HG03342 (cell line): Measurements from ENCODE around the gene ADGRG1.

Source experiments
- ATAC-seq: cut with Tn5 transposase; IDR thresholded peaks from one replicate; pipeline ENCODE4 v1.9.1; 2021; ENCODE audit warnings: mild to moderate bottlenecking, moderate library complexity; ENCODE audit not compliant: unreplicated experiment

The ADGRG1 gene

DNA sequence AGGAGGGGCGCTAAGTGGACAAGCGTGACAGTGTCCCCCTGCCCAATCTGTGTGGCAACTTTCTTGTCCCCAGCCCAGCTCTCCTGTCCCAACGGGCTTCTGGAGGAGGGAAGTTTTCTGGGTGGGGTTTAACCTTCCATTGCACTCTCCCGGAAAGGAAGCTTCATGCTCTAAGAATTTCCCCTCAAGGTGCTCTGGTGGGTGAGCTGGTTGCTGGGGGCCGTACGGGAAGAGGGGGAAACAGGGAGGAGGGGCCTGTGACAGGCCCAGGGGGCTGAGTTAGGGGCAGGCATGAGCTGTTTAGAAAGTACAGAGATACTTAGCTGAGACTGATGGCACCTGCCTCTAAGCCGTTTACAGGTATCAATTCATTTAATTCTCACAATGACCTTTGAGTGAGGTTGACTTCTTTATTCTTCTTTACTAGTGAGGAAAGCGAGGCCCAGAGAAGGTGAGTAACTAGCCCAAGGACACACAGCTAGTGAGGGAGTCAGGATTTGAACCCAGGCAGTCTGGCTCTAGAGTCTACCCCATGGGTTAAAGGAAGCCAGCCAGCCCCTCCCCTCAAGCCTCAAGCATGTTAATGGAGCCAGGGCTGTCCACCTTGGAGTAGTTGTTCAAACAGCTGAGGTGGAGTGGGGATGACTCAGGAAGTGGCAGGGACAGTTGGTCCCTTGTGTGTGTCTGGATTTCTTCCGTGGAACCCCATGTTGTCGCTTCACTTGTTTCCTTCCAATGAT is 18.9 kb downstream of the ADGRG1 start:
- ATAC-seq, result no peak

DNA sequence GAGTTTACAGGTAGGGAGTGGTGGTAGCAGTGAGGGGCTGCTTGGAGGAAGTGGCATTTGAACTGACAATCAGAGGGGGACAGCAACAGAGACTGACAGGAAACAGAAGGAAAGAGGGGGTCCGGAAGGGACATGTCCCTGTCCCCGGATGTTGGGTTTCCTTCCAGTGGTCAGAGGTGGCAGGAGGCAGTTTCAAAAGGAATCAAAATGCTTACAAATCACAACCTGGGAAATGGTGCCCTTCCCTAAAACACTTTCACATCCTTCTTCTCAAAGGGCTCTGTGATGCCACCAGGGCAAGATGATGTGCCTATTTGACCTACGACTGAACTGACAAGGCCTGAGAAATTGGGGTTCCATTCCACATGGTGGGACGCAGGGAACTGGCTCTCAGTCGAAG is 19.7 kb downstream of the ADGRG1 start:
- ATAC-seq, result no peak

DNA sequence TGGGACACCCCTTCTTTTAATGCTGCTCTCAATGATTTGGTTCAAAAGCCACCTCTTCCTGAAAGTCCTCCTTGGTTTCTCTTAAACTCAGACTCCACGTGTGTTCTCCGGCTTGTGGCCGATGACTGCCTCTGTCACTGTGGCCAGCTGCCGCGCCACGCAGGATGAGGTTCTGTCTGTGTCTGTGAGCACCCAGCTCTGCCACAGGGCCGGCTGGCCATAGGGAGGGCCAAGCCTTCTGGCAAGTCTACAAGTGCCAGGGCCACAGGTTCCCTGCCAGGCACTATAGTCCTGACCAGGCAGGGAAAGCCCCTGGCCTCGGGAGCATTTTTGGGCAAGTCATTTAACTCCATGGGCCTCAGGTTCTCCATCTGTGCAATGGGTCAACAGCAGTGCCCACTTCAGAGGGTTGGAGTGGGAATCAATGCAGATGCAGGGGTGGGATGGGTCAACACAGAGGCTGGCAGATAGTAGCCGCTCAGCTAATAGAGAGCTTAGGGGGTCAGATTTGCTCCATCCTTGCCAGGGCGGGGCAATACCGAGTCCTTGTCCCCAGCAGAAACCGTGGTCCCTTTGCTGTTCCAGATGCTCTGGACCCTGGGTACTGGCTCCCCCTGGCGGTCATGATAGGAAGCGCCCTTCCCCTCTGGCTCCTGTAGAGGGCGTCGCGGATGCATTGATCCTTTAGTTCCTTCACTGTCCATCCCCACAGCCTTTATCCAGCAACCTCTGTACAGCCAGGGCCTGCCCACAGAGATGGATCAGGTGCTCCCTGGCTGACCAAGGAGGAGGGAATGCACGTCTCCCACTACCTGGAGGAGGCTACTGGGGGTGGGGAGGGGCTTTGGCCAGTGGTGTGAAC is 20.4 kb downstream of the ADGRG1 start:
- ATAC-seq, result peak; percentile 73

DNA sequence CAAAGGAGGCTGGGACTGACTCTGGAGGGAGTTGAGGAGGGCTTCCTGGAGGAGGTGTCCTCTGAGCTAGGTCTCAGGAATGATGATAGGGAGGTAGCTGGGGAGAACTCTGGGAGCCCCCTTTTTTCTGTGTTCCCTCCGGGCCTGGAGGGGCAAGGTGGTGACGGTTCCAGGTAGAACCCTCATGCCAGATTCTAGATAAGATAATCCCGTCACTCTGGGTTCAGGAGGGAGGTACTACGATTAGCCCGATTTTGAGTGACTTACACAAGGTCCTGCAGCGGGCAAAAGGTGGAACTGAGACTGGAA is 21.0 kb downstream of the ADGRG1 start:
- ATAC-seq, result no peak

DNA sequence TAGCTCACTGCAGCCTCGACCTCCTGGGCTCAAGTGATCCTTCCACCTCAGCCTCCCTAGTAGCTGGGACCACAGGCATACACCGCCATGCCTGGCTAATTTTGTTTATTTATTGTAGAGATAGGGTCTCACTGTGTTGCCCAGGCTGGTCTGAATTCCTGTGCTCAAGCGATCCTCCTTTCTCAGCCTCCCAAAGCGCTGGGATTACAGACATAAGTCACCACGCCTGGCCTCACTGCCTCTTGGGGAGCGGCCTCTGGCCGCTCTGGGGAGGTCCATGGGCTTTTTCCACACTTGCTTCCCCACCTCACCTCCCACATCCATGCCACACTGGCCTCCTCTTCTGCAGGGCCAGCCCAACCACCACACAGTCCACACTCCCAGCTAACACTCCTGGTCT is 21.4 kb downstream of the ADGRG1 start:
- no peak for ATAC-seq

DNA sequence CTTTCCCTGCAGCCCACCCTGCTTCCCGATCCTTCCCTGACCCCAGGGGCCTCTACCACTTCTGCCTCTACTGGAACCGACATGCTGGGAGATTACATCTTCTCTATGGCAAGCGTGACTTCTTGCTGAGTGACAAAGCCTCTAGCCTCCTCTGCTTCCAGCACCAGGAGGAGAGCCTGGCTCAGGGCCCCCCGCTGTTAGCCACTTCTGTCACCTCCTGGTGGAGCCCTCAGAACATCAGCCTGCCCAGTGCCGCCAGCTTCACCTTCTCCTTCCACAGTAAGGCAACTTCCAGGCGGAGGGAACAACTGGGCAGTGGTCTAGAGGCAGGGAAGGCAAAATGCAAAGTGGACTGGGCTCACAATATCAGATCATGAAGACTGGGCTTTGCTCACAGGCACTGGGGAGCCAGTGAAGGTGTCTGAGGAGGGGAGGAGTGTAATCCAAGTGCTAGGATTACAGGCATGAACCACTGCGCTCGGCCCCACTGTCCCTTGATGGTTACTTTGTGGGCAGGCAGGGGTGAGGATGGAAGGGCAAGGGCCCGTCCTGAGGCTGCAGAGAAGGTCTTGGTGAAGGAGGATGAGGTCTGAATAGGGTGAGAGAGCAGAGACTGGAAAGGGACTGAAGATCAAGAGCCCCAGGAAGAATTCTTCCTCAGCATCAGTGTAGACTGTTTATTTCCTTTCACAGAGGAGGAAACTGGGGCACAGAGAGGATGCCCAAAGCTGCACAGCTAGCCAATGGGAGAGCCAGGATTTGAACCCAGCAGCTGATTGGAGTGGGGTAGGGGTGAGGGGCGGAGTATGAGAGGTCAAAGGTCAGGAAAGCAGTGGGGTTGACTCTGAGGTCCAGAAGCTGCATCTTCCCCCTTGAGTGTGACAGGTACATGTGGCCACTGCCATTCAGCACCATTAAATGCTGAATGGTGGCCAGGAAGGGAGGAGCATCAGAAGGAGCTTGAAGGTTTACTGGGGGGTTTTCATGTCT is 23.2 kb downstream of the ADGRG1 start:
- ATAC-seq, result no peak

DNA sequence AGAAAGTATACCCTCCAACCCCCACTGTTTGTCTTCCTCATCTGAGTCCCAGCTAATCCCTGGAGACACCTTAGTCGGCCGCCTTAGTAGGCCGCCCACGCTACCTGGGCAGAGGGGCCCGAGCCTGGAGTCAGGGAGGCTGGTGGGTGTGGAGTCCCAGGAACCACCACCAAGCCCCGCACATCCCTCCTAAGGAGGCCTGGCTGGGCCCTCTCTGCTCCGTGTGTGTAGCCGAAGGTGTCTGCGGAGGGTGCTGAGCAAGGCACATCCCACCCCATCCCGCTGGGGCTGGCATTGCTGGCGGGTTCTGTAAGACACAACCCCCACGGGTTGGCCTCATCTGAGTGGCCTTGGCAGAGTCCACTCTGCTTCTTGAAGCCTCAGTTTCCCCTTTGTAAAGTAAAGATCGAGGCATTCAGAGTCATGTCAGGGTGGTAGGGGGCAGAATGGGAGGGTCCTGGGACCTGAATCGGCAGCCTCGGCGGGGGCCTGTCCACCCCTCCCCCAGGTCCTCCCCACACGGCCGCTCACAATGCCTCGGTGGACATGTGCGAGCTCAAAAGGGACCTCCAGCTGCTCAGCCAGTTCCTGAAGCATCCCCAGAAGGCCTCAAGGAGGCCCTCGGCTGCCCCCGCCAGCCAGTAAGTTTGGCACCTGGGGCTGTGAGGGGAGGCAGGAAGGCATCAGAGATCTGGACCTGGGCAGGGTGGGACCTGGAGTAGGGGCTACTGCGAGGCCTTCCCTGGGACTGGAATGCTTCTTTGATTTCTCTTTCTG is 24.5 kb downstream of the ADGRG1 start:
- no peak for ATAC-seq

DNA sequence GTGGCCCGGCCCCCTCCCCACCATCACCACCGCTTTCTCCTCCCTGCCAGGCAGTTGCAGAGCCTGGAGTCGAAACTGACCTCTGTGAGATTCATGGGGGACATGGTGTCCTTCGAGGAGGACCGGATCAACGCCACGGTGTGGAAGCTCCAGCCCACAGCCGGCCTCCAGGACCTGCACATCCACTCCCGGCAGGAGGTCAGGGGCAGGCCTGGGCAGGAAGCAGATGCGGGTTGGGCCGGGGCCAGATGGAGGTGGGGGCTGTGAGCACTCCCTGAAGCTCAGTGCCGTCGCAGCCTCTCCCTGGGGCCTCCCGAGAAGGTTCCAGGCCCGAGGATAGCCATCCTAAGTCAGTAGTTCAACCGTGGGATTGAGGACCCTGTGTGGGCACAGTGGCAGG is 25.5 kb downstream of the ADGRG1 start:
- ATAC-seq, result no peak

DNA sequence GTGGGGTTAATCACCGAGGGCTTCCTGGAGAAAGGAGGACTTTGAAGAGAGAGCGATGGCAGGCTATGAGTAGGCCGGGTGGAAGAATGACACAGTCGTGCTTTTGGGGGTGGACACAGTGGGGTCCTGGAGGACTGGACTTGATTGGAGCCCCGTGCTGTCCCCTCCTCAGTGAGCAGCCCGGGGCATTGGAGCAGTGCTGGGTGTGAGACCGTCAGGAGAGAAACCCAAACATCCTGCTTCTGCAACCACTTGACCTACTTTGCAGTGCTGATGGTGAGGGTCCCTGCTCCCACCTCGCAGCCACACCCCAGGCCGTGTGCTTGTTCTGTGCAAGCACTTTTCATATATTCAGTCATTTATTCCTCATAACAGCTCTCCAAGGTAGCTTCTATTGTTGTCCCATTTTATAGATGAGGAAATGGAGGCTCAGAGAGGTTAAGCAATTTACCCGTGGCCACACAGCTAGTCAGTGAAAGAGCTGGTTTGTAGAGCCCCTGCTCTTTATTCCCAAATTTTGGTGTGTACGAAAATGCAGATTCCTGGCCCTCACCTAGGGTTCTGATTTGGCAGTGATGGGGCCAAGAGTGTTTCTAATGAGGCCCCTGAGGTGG is 28.0 kb downstream of the ADGRG1 start:
- no peak for ATAC-seq

DNA sequence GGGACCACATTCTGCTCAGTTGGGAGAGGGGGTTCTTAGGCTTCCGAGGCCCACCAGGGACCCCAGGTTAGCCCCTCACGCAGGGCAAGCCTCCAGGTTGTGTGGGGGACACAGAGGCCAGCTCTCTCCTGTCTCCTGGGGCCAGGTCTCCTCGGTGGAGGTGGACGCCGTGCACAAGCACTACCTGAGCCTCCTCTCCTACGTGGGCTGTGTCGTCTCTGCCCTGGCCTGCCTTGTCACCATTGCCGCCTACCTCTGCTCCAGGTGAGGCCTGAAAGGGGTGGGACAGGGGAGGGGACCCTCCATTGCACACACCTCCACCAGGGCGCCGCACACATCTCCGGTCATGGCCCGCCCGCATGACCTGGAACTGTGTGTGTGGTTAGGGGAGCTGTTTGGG is 28.8 kb downstream of the ADGRG1 start:
- no peak for ATAC-seq

DNA sequence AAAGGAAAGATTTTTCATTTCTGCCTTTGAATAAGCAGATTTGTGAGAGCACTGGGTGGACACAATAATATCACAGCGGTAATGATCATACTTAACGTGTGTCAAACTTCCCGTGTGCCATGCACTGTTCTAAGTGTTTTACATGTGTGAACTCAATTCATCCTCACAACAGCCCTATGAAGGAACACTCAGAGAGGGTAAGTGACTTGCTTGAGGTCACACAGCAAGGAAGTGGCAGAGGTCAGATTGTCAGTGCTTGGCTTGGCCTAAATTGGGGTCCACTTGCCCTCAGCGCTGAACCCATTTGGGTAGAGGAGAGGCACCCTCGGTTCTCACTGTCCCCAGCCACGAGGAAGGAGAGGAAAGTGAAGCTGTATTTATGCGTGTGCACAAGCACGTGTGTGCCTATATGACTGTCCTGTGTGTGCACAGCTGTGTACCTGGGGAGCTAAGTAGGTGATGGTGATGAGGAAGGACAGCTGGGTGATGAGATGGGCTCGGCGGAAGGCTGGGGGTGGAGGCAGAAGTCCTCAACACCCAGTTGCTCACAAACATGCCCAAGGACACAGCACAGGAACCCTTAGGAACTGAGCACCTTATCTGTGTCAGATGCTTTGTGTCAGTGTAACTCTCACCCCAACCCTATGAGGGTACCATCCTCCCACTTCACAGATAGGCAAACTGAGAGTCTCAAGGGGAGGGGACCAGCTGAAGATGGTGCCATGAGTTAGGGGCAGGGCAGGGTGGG is 29.9 kb downstream of the ADGRG1 start:
- no peak for ATAC-seq

DNA sequence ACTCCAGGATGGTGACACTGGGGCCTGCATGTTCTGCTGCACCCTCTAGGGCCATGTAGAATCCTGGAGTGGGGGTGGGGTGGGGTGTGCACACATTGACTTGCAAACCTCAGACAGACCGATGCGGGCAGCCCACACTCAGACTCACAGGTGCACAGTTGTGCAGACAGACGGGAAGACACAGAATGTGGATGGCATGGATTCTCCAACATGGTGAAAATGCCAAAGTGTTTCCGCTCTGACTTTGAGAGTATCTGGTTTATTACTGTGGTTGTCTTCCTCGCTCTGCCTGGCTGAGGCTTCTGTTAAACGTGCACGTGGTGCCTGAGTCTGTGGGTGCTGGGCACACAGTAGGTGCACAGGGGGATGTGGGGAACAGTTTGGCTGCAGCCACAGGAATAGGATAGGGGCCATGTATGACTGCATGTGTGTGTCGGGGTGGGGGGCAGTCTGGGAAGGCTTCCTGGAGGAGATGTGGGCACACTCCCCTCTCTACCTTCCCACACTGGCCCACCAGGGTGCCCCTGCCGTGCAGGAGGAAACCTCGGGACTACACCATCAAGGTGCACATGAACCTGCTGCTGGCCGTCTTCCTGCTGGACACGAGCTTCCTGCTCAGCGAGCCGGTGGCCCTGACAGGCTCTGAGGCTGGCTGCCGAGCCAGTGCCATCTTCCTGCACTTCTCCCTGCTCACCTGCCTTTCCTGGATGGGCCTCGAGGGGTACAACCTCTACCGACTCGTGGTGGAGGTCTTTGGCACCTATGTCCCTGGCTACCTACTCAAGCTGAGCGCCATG is 30.6 kb downstream of the ADGRG1 start:
- ATAC-seq, result no peak

DNA sequence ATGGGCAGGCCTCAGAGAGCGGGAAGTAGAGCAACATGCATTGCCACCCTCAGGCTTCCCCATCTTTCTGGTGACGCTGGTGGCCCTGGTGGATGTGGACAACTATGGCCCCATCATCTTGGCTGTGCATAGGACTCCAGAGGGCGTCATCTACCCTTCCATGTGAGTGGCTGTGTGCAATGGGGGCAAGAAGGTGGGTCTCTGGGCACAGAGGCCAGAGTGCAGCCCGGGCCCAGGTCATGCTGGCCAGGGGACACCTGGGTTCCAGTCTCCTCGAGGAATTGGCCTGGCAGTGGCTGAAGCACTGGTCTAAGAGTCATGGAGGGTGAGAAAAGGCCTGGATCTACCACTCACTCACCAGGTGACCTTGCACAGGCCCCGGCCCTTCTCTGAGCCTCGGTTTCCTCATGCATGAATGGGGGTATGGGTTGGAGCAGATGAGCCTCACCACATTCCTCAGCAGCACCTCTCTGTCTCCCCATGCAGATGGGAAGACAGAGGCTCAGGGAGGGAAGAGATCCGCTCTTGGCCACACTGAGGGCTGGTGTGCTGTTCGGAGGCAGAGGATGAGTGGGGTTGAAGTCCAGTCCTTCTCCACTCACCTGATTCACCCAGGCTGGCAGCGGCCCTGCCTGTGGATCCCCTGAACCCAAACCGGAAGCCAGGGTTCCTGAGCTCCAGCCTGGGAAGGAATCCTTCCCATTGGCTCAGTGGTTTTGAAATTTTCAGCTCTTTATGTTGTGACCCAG is 32.5 kb downstream of the ADGRG1 start:
- no peak for ATAC-seq

DNA sequence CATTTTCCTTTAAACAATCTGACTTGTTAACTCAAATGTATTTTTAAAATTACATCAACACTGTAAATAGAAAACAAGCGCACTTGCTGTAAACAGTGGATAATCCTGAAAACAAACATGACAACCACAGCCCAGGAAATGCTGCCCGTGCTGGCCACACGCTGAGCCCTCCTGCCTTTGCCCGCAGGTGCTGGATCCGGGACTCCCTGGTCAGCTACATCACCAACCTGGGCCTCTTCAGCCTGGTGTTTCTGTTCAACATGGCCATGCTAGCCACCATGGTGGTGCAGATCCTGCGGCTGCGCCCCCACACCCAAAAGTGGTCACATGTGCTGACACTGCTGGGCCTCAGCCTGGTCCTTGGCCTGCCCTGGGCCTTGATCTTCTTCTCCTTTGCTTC is 33.1 kb downstream of the ADGRG1 start:
- no peak for ATAC-seq

DNA sequence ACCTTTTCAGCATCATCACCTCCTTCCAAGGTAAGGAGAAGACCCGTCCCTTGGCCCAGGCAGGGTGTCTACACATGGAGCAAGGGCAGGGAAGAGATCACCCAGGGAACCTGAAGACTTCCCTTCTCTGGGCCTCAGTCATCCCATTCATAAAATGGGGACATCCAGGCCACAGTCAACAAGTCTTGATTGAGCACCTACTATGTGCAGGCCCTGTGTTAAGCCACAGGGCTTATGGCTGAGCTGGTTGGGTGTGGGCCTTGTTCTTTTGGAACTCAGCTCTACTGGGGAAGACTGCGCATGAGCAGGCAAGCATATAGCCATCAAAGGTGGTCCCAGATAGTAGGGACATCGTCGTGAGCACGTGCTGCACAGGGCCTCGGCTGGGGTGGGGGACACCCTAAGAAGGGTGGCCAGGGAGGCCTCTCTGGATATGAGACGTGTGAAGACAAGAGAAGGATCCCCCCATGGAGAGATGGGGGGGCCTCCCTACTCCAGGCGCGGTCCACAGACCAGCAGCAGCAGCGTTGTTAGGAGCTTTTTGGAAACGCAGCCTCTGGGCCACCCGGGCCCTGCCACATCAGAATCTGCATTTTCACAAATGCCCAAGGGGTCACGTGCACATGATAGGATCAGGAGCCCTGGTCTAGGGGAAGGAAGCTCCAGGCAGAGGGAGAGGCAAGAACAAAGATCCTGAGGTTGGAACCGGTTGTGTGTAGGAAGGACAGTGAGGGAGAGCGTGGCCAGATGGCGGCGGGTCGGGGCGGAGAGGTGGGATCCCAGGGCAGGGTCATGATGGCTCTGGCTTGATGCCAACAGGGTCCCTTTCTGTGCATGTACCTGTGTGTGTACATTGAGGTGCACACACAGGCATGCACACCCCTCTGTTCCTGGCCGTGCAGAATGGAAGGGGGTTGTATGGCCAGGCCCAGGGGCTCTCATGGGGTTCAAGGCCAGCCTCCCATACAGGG is 33.8 kb downstream of the ADGRG1 start:
- ATAC-seq, result no peak

DNA sequence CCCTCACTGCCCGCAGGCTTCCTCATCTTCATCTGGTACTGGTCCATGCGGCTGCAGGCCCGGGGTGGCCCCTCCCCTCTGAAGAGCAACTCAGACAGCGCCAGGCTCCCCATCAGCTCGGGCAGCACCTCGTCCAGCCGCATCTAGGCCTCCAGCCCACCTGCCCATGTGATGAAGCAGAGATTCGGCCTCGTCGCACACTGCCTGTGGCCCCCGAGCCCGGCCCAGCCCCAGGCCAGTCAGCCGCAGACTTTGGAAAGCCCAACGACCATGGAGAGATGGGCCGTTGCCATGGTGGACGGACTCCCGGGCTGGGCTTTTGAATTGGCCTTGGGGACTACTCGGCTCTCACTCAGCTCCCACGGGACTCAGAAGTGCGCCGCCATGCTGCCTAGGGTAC is 35.0 kb downstream of the ADGRG1 start:
- no peak for ATAC-seq
